Hindlimb muscle (tissue), 1 donor: Measurements from ENCODE around the gene KRTAP10-9. TPM values are rescaled to one million over a fixed set of nuclear protein-coding genes. Genes with fewer than 3 reads are reported as not detected.
"Not testable (repeated sequence)": the region's sequence is repeated elsewhere in the genome, so short reads cannot be mapped to it uniquely, and the experiment has no call there.

ENCODE experiments used
- DNase-seq: peaks from one replicate; pipeline ENCODE4 v3.0.0-alpha.2; 2013
- polyA plus RNA-seq: library from polyadenylated mRNA; unstranded; fragments of 120-200 nt; gene quantifications from one replicate; pipeline ENCODE4 v1.2.1, GENCODE V29; 2013; ENCODE audit not compliant: insufficient read length

Gene KRTAP10-9
- polyA plus RNA-seq, 1 donor = not detected

DNA sequence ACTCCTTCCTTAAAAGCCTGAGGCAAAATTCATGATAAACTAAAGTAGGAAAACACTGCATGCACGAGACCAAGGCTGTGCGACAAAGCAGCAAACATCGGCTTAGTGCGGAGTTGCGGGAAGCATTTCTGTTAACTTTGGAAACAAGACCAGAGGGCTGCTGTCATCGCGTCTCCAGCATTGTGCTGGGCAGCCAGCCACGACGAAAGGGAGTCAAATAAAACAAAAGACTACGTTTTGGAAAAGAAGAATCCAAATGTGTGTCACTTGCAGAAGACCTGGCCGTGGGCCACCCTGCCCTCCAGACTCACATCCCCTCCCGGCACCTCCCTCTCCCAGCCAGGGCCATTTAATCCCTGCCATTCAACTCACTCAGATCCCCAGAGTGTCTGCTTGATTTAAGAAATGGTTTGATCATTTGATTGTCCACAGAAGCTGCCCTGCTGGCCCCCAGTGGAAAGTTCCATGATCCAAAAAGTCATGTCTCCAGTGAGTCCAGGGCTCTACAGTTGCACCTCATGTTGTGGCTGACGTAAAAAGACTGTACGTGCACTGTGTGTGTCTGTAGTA is 16.9 kb downstream of the KRTAP10-9 start:
- no peak for DNase-seq

DNA sequence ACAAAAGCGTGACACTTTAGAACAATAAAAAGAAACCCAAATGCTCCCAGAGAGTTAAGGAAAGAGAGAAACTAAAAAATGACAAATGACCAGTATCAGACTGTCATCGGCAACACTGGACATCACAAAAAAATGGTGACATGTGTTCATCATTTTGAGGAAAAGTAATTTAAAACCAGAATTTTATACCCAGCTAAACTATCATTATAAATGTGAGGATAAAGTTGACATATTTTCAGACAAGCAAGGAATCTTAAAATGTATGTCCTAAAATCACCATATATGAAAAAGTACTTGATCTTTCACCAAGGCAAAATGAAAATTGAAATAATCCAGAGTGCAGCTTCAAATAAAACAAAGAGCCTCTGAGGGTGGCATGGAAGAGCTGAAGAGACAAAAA is 18.0 kb downstream of the KRTAP10-9 start:
- no peak for DNase-seq

- DNase-seq = not testable (repeated sequence)
These were observed 19.7 kb downstream of the KRTAP10-9 start, which contains the start of gene KRTAP10-11 for GRCh38 chr21:44646366-44647221. TSS of gene KRTAP10-11 (plus strand) at chr21:44646414. CDS start at chr21:44646459, 45 bp downstream.

GRCh38 chr21:44647222-44647552 is 20.3 kb downstream of the KRTAP10-9 start:
- DNase-seq = no peak

DNA sequence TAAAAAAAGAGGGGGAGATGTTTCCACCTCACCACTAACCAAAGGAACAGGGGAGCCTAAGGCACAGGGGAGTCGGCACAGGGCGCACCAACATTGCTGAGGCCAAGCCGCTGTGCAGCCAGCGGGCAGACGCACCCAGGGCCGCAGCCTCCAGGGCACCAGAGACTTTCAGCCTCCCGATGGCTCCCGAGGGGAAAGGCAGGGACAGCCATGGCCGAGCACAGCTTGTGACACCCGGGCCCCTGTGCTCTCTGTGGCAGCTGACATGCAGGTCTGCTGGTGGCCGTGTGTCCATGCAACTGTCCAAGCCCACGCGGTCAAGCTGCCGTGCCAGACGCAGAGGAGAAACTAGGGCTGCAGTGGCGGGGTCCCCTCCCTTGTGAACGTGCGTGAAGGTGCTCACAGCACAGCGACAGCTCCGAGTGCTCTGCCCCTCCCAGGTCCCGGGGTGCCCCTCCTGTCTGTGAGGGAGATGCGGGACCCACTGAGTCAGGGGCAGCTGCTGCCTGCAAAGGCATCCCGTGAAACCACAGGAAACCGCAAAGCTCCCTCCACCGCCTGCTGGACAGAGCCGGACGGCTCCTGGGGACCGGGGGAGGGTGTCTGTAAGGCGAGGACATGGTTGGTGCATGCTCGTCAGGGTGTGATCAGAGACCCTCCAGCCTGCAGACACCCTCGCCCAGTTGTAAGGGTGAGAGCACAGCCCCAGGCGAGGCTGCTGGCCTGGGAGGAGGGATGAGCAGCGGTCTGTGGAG is 21.8 kb downstream of the KRTAP10-9 start:
- no peak for DNase-seq

DNA sequence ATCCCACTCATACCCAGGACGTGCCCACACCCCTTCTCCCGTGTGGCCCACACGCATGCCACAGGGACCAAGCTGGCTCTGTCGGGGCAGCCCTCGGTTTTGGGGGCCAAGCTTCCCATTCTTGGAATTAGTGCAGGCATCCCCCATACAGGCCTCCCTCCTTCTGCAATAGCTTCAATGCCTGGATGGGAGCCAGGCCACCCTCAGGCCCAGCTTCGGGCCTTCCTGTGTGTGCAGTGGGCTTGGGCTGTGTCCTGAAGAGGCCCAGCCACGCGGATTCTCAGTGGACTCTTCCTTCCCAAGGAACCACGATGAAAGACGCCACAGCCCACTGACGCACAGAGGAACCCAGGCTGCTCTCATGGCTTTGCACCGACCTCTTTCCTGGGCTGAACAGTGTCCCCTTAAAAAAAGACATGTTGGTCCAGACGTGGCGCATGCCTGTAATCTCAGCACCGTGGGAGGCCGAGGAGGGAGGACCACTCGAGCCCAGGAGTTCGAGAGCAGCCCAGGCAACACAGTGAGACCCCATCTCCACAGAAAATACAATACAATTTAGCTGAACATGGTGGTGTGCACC is 22.7 kb downstream of the KRTAP10-9 start:
- DNase-seq = no peak

DNA sequence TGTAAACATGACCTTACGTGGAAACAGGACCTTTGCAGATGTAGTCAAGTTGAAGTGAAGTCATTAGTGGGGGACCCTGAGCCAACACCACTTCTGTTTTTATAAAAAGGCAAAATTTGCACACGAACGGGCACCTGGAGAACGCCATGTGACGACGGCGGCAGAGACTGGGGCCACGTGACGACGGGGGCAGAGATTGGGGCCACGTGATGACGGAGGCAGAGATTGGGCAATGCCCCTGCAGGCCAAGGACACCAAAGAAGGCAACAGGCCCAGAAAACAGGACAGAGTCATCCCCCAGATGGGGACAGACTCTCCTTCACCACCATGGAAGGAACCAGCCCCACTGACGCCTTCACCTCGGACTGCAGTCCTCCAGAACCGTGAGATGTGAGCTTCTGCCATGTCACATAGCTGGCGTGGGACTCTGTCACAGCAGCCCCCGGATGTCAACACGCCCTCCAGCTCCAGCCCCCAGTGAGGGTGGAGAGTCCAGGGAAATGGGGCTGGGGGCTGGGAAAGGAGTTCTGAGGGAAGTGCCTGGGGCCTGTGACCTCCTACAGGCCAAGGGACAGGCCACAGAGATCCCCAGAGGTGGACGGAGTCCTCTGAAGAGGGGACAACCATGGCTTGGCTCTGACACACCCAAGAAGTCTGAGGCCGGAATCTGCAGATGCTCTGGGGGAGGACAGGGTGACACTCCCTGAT is 23.5 kb downstream of the KRTAP10-9 start:
- no peak for DNase-seq

DNA sequence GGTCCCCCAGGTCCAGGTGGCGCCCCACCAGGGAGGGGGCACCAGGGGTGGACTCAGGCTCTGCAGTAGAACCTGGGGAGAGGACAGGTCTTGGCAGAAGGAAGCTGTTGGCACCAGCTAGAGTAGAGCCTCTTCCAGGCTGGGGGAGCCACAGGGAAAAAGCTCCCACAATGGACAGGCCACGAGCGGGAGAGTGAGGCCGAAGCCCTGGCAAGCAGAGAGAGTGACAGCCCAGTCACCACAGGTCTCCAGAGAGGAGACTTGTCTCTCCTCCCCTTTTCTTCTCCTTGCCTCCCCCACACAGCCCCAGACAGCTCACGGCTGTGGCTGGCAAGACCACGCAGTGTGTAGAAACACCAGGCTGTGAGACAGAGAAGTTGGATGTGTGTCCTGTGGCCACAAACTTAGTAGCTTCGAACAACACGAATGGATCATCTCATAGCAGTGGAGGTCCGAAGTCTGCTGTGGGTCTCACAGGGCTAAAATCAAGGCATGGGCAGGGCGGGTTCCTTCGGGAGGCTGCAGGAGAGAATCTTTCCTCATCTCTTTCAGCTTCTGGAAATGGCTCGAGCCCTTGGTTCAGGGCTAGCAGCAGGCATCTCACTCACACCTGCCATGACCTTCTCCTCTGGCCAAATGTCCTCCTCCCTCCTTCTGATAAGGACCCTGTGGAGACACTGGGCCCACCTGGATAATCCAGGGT is 24.2 kb downstream of the KRTAP10-9 start:
- DNase-seq = no peak

DNA sequence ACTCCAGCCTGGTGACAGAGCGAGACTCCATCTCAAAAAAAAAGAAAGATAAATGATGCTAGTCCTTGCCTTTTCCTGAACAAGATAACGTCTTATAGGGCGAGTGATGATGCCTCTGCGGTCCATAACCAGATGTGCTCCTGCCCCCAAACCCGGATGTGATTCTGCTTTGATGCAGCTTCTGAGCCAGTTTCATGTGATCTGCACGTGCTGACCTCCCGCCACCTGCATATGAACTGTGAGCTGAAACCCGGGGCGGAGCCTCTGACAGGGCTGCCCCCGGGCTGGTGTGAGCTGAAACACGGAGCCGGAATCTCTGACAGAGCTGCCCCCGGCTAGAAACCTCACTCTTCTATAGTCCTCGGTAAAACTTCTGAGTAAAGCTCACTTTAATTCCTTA is 26.2 kb downstream of the KRTAP10-9 start:
- no peak for DNase-seq

DNA sequence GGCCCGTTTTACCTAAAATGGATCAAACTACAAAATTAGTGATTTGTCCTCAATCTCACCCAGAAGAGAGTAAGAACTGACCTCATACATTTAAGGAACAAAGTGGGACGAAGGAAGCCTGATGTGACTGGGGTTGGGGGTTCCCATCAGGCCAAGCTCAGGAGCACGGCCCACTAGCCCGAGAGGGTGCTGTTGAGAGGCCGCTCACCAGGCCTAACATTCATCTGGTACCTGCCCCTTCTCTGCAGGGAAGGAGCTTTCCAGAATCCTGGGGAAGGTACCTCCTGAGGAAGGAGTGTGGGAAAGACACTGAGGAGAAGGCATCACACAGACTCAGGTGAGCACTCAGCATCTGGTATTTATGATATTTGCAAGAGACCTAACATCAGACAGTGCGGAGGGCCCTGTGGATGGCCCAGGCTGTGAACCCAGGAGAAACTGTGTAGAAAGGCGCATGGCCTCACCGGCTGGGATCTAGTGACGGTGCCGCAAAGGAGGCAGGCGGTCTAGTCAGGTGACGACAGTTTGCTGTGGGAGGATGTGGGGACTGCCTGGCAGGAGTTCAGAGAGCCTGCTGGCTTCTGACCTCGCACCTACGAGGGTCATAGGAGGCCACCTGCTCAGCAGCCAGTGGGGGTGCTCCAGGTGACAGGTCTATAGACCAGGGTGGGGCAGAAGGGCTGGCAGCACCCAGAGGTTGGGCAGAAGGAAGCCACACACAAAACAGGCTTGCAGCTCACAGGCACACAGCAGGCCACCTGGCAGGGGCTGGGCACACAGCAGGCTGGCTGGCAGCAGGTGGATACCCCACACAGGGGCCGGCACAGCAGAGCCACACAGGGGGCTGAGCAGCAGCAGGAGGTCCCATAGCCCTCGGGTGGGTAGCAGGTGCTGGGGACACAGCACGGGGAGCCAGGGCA is 27.0 kb downstream of the KRTAP10-9 start:
- DNase-seq = no peak

DNA sequence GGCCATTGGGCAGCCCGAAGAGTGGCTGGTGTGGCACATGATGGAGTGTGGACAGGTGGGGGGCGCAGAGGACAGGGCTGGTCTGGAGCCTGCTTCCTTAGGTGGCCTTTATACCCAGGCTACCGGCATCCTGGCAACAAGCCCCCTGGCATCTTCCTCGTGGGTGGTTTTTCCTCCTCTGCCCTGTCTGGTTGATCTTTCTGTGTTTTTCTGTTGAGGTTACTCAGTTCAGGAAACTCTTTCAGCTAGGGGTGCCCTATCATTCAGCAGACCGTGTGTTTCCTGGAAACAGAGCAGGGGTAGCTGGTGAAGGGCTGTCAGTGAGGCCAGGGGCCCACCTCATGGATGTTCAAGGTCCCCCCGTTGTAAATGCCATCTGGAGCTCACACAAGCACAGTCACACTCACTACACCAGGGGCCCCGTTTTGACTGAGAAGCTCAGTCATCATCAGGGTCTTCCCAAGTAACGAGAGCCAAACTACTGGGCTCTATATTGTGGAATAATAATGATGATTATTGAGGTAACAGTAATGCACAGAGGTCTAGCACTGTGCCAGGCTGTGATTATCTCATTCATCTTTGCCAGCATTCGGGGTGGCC is 27.8 kb downstream of the KRTAP10-9 start, which contains the start of gene KRTAP12-4:
Gene KRTAP12-4, minus strand, starts transcription at position 84 of the 600 bp plus-strand sequence. Its CDS starts 45 bp downstream, at position 39.
- DNase-seq = no peak

GRCh38 chr21:44656868-44657267 is 30.0 kb downstream of the KRTAP10-9 start:
- DNase-seq = no peak

DNA sequence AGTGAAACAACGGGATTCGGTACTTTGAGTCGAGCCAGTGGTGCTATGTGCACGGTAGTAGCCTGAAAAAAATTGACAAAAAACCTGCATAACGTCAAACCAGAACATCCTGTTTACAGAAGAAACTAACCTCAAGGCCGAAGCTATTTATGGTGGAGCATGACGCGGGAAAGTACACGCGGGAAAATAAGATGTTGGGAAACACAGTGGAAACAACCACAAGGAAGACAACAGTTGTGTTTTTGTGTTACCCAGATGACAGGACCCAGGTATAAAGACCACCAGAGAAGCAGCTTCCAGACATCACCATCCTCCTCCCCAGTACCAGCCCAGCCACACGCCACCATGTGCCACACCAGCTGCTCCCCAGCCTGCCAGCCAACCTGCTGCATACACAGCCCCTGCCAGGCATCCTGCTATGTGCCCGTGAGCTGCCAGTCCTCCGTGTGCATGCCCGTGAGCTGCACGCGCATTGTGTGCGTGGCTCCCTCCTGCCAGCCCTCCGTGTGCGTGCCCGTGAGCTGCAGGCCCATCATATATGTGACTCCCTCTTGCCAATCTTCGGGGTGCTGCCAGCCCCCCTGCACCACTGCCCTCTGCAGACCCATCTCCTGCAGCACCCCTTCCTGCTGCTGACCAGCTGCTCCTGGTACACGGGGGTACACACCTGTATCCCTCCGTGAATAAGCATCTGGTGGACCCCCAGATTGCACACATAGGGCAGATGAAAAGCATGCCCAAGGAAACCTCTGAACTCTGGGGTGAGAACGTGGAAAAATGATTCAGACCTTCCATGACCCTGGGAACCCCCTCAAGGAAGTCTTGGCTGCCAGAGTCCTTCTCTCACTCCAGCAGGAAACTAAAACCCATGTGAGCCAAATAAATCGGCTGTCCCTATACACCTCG is 31.0 kb downstream of the KRTAP10-9 start, which contains the start of gene KRTAP12-3:
Gene KRTAP12-3, plus strand, starts transcription at position 298 of the 906 bp plus-strand sequence. Its CDS starts 48 bp downstream, at position 346.
- DNase-seq = no peak

DNA sequence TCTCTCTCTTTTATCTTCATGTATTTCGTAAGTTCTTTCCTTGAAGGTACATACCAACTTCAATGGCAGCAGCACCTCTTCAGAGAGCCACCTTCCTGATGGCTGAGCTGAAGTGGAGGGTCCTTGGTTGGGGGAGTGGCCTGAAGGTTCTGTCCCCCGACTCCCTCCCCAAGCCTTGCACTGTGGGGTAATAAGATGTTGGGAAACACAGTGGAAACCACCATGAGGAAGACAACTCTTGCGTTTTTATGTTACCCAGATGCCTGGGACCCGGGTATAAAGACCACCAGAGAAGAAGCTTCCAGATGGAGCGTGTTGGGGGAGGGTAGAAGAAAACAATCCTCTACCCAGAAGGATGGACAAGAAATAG is 31.6 kb downstream of the KRTAP10-9 start:
- no peak for DNase-seq

DNA sequence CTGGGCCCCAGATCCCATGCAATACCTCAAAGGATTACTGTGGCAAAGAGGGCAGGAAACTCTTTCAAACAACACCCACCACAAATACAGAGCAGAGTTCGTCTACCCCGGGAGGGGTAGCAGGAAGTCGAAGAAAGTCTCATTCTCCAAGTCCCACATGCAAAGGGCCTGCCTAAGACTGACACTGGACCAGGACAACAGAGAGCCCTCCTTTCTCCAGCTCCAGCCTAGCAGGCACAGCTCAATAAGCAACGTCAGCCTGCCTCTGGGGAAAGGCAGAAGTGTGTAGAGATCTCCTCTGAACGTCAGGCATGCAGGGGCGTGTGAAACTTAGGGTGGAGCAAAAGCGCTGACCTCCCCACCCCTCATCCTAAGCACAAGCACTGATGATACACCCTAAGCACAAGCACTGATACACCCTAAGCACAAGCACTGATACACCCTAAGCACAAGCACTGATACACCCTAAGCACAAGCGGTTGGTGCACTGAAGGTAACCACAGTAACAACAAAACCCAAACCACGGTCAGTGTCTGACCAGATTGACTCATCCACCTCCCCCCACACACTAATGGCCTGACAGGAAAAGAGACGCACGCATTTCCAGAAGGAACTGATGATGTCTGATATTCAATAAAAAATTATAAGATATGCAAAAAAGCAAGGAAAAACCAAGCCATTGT is 32.2 kb downstream of the KRTAP10-9 start:
- DNase-seq = no peak

DNA sequence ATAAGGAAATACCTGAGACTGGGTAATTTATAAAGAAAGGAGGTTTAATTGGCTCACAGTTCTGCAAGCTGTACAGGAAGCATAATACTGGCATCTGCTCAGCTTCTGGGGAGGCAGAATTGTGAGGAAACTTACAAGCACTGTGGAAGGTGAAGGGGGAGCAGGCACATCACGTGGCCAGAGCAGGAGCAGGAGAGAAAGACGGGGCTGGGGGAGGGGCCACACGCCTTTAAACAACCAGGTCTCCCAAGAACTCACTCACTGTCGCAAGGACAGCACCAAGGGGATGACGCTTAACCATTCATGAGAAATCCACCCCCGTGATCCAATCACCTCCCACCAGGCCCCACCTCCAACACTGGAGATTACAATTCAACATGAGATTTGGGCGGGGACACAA is 34.7 kb downstream of the KRTAP10-9 start:
- not testable (repeated sequence) for DNase-seq

GRCh38 chr21:44664691-44665090 is 37.8 kb downstream of the KRTAP10-9 start:
- DNase-seq = no peak
